HepG2 (cell line): ENCODE data around the gene PET100. TPM values are rescaled to one million over a fixed set of nuclear protein-coding genes. Genes with fewer than 3 reads are reported as not detected.

Source experiments
- ELF3 ChIP-seq: IDR thresholded peaks from 2 replicates; pipeline ENCODE4 v1.6.1; 2016; ENCODE audit warnings: missing genetic modification reagents, missing compliant biosample characterization
- ERF ChIP-seq: IDR thresholded peaks from 2 replicates; pipeline ENCODE4 v1.6.1; 2018; ENCODE audit warnings: missing biosample characterization, missing genetic modification reagents
- HNF4G ChIP-seq, 2 experiments: sonication (generic) in 1 of 2; formaldehyde crosslinking in 1 of 2; IDR thresholded peaks; 2 replicates each; pipeline versions ENCODE4 v1.4.0 to v1.6.1; 2011 to 2020; ENCODE audit warnings: borderline replicate concordance in 2 of 2, low read depth in 2 of 2, mild to moderate bottlenecking in 2 of 2, low read length in 1 of 2, missing genetic modification reagents in 1 of 2, moderate library complexity in 1 of 2
- IRF2 ChIP-seq: IDR thresholded peaks from 2 replicates; pipeline ENCODE4 v1.6.1; 2018; ENCODE audit warnings: missing genetic modification reagents, missing compliant biosample characterization
- TGIF2 ChIP-seq: IDR thresholded peaks from 2 replicates; pipeline ENCODE4 v1.6.1; 2016; ENCODE audit warnings: control low read depth, missing compliant biosample characterization
- ZNF225 ChIP-seq: sonication (generic); formaldehyde crosslinking; IDR thresholded peaks from 2 replicates; pipeline ENCODE4 v1.4.0; 2020; ENCODE audit warnings: mild to moderate bottlenecking, missing genetic modification reagents
- ZNF496 ChIP-seq: sonication (generic); formaldehyde crosslinking; IDR thresholded peaks from 2 replicates; pipeline ENCODE4 v1.8.1; 2023; ENCODE audit warnings: mild to moderate bottlenecking, moderate library complexity, missing genetic modification reagents; ENCODE audit not compliant: insufficient replicate concordance
- ZNF549 ChIP-seq: sonication (generic); formaldehyde crosslinking; IDR thresholded peaks from 2 replicates; pipeline ENCODE4 v1.5.0; 2020; ENCODE audit warnings: missing genetic modification reagents
- ZNF749 ChIP-seq: sonication (generic); formaldehyde crosslinking; IDR thresholded peaks from 2 replicates; pipeline ENCODE4 v1.8.0; 2022; ENCODE audit warnings: mild to moderate bottlenecking, missing genetic modification reagents, moderate library complexity, borderline replicate concordance
- ZNF891 ChIP-seq: sonication (generic); formaldehyde crosslinking; IDR thresholded peaks from 2 replicates; pipeline ENCODE4 v1.5.0; 2020; ENCODE audit warnings: mild to moderate bottlenecking, missing genetic modification reagents
- polyA plus RNA-seq, 8 experiments: library from polyadenylated mRNA; depleted of rRNA in 3 of 8; stranded (reverse) in 7 of 8; unstranded in 1 of 8; fragments of >200 nt; fragmentation: Illumina TruSeq in 4 of 8; extraction: Trizol in 4 of 8; gene quantifications; 2 replicates each; pipeline versions ENCODE4 v1.2.1 to v1.2.3, GENCODE V29; 2011 to 2016; ENCODE audit warnings: low read depth in 4 of 8, missing spikeins in 1 of 8, mixed read lengths in 1 of 8; ENCODE audit not compliant: insufficient read depth in 1 of 8
- total RNA-seq, 5 experiments: library from RNA; depleted of rRNA; stranded (reverse); fragments of >200 nt; fragmentation: Illumina TruSeq; extraction: Trizol; gene quantifications; 2 replicates each; pipeline ENCODE4 v1.2.3, GENCODE V29; 2016; ENCODE audit warnings: low read depth in 1 of 5
- TF ChIP-seq, protein P1 (sequence below): sonication (generic); formaldehyde crosslinking; IDR thresholded peaks from one replicate; pipeline ENCODE4 v1.5.1; 2020; ENCODE audit warnings: mild to moderate bottlenecking, missing genetic modification reagents; ENCODE audit errors: not compliant biosample characterization
- TF ChIP-seq, protein P2 (sequence below), 2 experiments: sonication (generic) in 1 of 2; formaldehyde crosslinking in 1 of 2; IDR thresholded peaks; 2 replicates each; pipeline versions ENCODE4 v1.5.1 to v1.6.1; 2011 to 2020; ENCODE audit warnings: borderline replicate concordance in 1 of 2, low read depth in 1 of 2, low read length in 1 of 2, mild to moderate bottlenecking in 1 of 2, missing genetic modification reagents in 1 of 2, moderate library complexity in 1 of 2
- TF ChIP-seq, protein P3 (sequence below): sonication (generic); formaldehyde crosslinking; IDR thresholded peaks from 2 replicates; pipeline ENCODE4 v1.4.0; 2020; ENCODE audit warnings: missing genetic modification reagents, mild to moderate bottlenecking, borderline replicate concordance

Gene PET100
- total and polyA plus RNA-seq, 2 of the 13 experiments (the other 11 are each of a cell fraction or from before 2014, with no cell fraction given), result 22.3 to 66.5 TPM

DNA sequence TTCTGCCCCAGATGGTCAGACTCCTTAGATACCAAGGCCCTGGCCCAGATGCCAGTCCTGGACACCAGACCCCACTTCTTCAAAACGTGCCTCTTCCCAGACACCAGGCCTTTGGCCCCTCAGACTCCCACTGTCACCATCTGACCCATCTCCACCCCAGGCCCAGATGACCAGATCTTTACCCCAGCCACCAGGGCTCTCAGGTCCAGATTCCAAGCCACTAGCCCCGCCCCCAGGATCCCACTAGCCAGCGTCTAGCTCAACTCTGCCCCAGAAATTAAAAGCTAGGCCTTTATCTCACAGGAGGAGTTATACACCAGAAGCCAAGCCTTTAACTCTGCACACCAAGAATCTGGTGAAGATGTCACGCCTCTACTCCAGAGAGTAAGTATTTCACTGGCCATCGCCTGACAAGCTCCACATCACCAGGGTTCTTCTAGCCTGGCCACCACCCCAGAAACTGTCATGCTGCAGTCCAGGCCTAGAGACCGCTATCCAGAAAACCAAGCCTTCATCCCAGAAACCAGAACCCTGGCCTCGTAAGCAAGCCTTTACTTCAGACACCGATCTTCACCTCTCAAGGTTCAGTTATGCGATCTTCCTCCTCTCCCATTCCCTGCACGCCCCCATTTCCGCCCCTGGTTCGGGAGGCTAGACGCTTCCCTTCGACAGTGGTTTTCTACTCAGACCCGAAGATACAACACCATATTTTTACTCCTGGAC is 843 bp upstream of the PET100 start (continued):
- 0 out of 2 replicates have a peak, but pooled peaks have one; percentile 4 for TF ChIP-seq IRF2 (CRISPR knock-in tag)
- TF ChIP-seq, protein P1, sequence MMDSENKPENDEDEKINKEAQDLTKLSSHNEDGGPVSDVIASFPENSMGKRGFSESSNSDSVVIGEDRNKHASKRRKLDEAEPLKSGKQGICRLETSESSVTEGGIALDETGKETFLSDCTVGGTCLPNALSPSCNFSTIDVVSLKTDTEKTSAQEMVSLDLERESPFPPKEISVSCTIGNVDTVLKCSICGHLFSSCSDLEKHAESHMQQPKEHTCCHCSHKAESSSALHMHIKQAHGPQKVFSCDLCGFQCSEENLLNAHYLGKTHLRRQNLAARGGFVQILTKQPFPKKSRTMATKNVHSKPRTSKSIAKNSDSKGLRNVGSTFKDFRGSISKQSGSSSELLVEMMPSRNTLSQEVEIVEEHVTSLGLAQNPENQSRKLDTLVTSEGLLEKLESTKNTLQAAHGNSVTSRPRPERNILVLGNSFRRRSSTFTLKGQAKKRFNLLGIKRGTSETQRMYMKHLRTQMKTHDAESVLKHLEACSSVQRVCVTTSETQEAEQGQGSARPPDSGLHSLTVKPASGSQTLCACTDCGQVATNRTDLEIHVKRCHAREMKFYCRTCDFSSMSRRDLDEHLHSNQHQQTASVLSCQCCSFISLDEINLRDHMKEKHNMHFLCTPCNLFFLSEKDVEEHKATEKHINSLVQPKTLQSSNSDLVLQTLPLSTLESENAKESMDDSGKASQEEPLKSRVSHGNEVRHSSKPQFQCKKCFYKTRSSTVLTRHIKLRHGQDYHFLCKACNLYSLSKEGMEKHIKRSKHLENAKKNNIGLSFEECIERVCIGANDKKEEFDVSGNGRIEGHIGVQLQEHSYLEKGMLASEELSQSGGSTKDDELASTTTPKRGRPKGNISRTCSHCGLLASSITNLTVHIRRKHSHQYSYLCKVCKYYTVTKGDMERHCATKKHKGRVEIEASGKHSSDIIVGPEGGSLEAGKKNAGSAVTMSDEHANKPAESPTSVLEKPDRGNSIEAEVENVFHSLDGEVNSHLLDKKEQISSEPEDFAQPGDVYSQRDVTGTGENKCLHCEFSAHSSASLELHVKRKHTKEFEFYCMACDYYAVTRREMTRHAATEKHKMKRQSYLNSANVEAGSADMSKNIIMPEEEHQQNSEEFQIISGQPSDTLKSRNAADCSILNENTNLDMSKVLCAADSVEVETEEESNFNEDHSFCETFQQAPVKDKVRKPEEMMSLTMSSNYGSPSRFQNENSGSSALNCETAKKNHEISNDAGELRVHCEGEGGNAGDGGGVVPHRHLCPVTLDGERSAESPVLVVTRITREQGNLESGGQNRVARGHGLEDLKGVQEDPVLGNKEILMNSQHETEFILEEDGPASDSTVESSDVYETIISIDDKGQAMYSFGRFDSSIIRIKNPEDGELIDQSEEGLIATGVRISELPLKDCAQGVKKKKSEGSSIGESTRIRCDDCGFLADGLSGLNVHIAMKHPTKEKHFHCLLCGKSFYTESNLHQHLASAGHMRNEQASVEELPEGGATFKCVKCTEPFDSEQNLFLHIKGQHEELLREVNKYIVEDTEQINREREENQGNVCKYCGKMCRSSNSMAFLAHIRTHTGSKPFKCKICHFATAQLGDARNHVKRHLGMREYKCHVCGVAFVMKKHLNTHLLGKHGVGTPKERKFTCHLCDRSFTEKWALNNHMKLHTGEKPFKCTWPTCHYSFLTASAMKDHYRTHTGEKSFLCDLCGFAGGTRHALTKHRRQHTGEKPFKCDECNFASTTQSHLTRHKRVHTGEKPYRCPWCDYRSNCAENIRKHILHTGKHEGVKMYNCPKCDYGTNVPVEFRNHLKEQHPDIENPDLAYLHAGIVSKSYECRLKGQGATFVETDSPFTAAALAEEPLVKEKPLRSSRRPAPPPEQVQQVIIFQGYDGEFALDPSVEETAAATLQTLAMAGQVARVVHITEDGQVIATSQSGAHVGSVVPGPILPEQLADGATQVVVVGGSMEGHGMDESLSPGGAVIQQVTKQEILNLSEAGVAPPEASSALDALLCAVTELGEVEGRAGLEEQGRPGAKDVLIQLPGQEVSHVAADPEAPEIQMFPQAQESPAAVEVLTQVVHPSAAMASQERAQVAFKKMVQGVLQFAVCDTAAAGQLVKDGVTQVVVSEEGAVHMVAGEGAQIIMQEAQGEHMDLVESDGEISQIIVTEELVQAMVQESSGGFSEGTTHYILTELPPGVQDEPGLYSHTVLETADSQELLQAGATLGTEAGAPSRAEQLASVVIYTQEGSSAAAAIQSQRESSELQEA, result no peak
- TF ChIP-seq ZNF891 (CRISPR knock-in tag), result 0 out of 2 replicates have a peak, but pooled peaks have one; percentile 14
- TF ChIP-seq ZNF749 (CRISPR knock-in tag), result 0 out of 2 replicates have a peak, but pooled peaks have one; percentile 32
- TF ChIP-seq, protein P2, sequence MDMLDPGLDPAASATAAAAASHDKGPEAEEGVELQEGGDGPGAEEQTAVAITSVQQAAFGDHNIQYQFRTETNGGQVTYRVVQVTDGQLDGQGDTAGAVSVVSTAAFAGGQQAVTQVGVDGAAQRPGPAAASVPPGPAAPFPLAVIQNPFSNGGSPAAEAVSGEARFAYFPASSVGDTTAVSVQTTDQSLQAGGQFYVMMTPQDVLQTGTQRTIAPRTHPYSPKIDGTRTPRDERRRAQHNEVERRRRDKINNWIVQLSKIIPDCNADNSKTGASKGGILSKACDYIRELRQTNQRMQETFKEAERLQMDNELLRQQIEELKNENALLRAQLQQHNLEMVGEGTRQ (IDR thresholded peaks at IDR 0.05; ENCODE audit: low read depth, low read length), result no peak
- TF ChIP-seq, protein P2 (CRISPR knock-in tag; IDR thresholded peaks at IDR 0.05; ENCODE audit: borderline replicate concordance), result no peak
- no peak for TF ChIP-seq HNF4G (IDR thresholded peaks at IDR 0.05; ENCODE audit: borderline replicate concordance, low read depth, low read length)
- TF ChIP-seq HNF4G (CRISPR knock-in tag; IDR thresholded peaks at IDR 0.05; ENCODE audit: borderline replicate concordance, low read depth), result 0 out of 2 replicates have a peak, but pooled peaks have one; percentile 50
- no peak for TF ChIP-seq ZNF549
- no peak for TF ChIP-seq ZNF496
- TF ChIP-seq ELF3 (CRISPR knock-in tag), result 0 out of 2 replicates have a peak, but pooled peaks have one; percentile 6
- TF ChIP-seq TGIF2 (CRISPR knock-in tag), result no peak
- 0 out of 2 replicates have a peak, but pooled peaks have one; percentile 7 for TF ChIP-seq ERF (CRISPR knock-in tag)
- TF ChIP-seq ZNF225, result no peak
- TF ChIP-seq, protein P3, sequence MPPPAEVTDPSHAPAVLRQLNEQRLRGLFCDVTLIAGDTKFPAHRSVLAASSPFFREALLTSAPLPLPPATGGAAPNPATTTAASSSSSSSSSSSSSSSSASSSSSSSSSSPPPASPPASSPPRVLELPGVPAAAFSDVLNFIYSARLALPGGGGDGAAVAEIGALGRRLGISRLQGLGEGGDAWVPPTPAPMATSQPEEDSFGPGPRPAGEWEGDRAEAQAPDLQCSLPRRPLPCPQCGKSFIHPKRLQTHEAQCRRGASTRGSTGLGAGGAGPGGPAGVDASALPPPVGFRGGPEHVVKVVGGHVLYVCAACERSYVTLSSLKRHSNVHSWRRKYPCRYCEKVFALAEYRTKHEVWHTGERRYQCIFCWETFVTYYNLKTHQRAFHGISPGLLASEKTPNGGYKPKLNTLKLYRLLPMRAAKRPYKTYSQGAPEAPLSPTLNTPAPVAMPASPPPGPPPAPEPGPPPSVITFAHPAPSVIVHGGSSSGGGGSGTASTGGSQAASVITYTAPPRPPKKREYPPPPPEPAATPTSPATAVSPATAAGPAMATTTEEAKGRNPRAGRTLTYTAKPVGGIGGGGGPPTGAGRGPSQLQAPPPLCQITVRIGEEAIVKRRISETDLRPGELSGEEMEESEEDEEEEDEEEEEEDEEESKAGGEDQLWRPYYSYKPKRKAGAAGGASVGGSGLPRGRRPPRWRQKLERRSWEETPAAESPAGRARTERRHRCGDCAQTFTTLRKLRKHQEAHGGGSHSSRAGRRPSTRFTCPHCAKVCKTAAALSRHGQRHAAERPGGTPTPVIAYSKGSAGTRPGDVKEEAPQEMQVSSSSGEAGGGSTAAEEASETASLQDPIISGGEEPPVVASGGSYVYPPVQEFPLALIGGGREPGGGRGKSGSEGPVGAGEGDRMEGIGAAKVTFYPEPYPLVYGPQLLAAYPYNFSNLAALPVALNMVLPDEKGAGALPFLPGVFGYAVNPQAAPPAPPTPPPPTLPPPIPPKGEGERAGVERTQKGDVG (CRISPR knock-in tag), result 0 out of 2 replicates have a peak, but pooled peaks have one; percentile 55
